Breast epithelium (tissue), 4 donors: ENCODE measurements around the gene PPP1R11. TPM values are rescaled to one million over a fixed set of nuclear protein-coding genes. Genes with fewer than 3 reads are reported as not detected.

Experiments
- DNase-seq, 2 donors: peaks; one replicate each; pipeline ENCODE4 v3.0.0-alpha.2; 2019; ENCODE audit warnings: low spot score in 2 of 2
- H3K27ac ChIP-seq, 2 donors: fragments of 200-600 bp; sonication (generic) in 1 of 2; one replicate each; pipeline ENCODE4 v1.5.1; 2016 to 2019; ENCODE audit warnings: mild to moderate bottlenecking in 1 of 2
- H3K27me3 ChIP-seq, 2 donors: fragments of 200-600 bp; sonication (generic) in 1 of 2; one replicate each; pipeline versions ENCODE4 v1.5.1 to v1.6.0; 2017 to 2019; ENCODE audit warnings: control low read depth in 1 of 2, mild to moderate bottlenecking in 1 of 2
- H3K36me3 ChIP-seq: fragments of 200-600 bp; one replicate; pipeline ENCODE4 v1.5.1; 2019
- H3K4me1 ChIP-seq, 2 donors: fragments of 200-600 bp; sonication (generic); one replicate each; pipeline ENCODE4 v1.5.1; 2016 to 2019; ENCODE audit warnings: control low read depth in 1 of 2
- H3K4me3 ChIP-seq, 3 donors: fragments of 200-600 bp; sonication (generic); 1 replicate in 2 of 3; 2 replicates in 1 of 3; pipeline ENCODE4 v1.5.1; 2016 to 2019; ENCODE audit warnings: mild to moderate bottlenecking in 3 of 3, moderate library complexity in 2 of 3
- H3K9me3 ChIP-seq, 2 donors: fragments of 200-600 bp; sonication (generic) in 1 of 2; one replicate each; pipeline ENCODE4 v1.5.1; 2016 to 2019; ENCODE audit warnings: control low read depth in 1 of 2
- CTCF ChIP-seq, 3 donors: fragments of 450-650 bp; IDR thresholded peaks; one replicate each; pipeline ENCODE4 v1.5.1; 2016 to 2017; ENCODE audit warnings: antibody characterized with exemption in 3 of 3, mild to moderate bottlenecking in 3 of 3, moderate library complexity in 3 of 3
- POLR2A ChIP-seq: fragments of 450-650 bp; IDR thresholded peaks from one replicate; pipeline ENCODE4 v1.6.1; 2016; ENCODE audit warnings: antibody characterized with exemption, mild to moderate bottlenecking, moderate library complexity
- POLR2AphosphoS5 ChIP-seq, 3 donors: sonication (generic); formaldehyde crosslinking; IDR thresholded peaks; one replicate each; pipeline ENCODE4 v1.6.1; 2017; ENCODE audit warnings: antibody characterized with exemption in 3 of 3
- intact Hi-C: fragments of 100-400 bp; cut with DNase I; formaldehyde crosslinking; loops from one replicate; pipeline ENCODE4 v1.15.1; 2023; ENCODE audit warnings: low total_unique reads
- total RNA-seq, 3 donors: library from RNA; depleted of rRNA; stranded (reverse); fragments of >200 nt; gene quantifications; one replicate each; pipeline ENCODE4 v1.1.0, GENCODE V29; 2016

The PPP1R11 gene
- total RNA-seq, 3 donors from 2014 or later: 28.2 to 43.5 (median 35.8) TPM

GRCh38 chr6:30101444-30102413 lies 34.7 kb downstream of the PPP1R11 start:
- intact Hi-C loops: no loop called here
- peaks cover 4 to 19% of the 10 kb centered on the region in 2 donors for H3K4me1 ChIP-seq
- TF ChIP-seq POLR2A: peak; percentile 47
- TF ChIP-seq POLR2AphosphoS5 (IDR thresholded peaks at IDR 0.05): peak in 2 of 3 donors; percentile 38 to 68
- no peak for TF ChIP-seq CTCF (IDR thresholded peaks at IDR 0.05)
- no peaks in the 10 kb centered on the region for H3K36me3 ChIP-seq
- peak overlapping the region; percentile 88 to 93 for H3K27ac ChIP-seq
- peak overlapping the region; percentile 39 to 68 (median 51) for H3K4me3 ChIP-seq
- peak; percentile 89 to 92 for DNase-seq
- H3K27me3 ChIP-seq: peaks cover 0 to 12% of the 10 kb centered on the region in 2 donors
- no peaks in the 10 kb centered on the region for H3K9me3 ChIP-seq

- H3K27ac ChIP-seq: peak overlapping the region; percentile 88 to 93
- no peaks in the 10 kb centered on the region for H3K9me3 ChIP-seq
- H3K36me3 ChIP-seq: no peaks in the 10 kb centered on the region
- TF ChIP-seq POLR2AphosphoS5 (IDR thresholded peaks at IDR 0.05): no peak
- TF ChIP-seq CTCF (IDR thresholded peaks at IDR 0.05): no peak
- no peak for TF ChIP-seq POLR2A
- peak in 1 of 2 donors; percentile 43 for DNase-seq
- intact Hi-C loops: no loop called here
- peaks cover 4 to 19% of the 10 kb centered on the region in 2 donors for H3K4me1 ChIP-seq
- peak overlapping the region; percentile 39 to 68 (median 51) for H3K4me3 ChIP-seq
- H3K27me3 ChIP-seq: peaks cover 0 to 13% of the 10 kb centered on the region in 2 donors
Observed at GRCh38 chr6:30102414-30102969, 35.5 kb downstream of the PPP1R11 start.

GRCh38 chr6:30102970-30103871 lies 36.2 kb downstream of the PPP1R11 start:
- intact Hi-C loops: no loop called here
- H3K27me3 ChIP-seq: peaks cover 0 to 16% of the 10 kb centered on the region in 2 donors
- peak overlapping the region; percentile 88 to 93 for H3K27ac ChIP-seq

GRCh38 chr6:30103872-30104179 lies 36.8 kb downstream of the PPP1R11 start:
- H3K27ac ChIP-seq: peak overlapping the region in 1 of 2 donors; percentile 88
- H3K9me3 ChIP-seq: no peaks in the 10 kb centered on the region
- DNase-seq: no peak
- peak overlapping the region; percentile 31 to 68 (median 48) for H3K4me3 ChIP-seq
- peaks cover 4 to 19% of the 10 kb centered on the region in 2 donors for H3K4me1 ChIP-seq
- H3K36me3 ChIP-seq: no peaks in the 10 kb centered on the region
- peaks cover 0 to 19% of the 10 kb centered on the region in 2 donors for H3K27me3 ChIP-seq
- intact Hi-C loops: no loop called here
- TF ChIP-seq POLR2AphosphoS5 (IDR thresholded peaks at IDR 0.05): no peak
- TF ChIP-seq POLR2A: no peak
- TF ChIP-seq CTCF (IDR thresholded peaks at IDR 0.05): no peak

More at GRCh38 chr6:30102970-30103871, 36.2 kb downstream of the PPP1R11 start:
- H3K9me3 ChIP-seq: no peaks in the 10 kb centered on the region
- DNase-seq: peak; percentile 86 to 90
- H3K36me3 ChIP-seq: no peaks in the 10 kb centered on the region
- H3K4me3 ChIP-seq: peak overlapping the region; percentile 31 to 68 (median 48)
- TF ChIP-seq POLR2AphosphoS5 (IDR thresholded peaks at IDR 0.05) (peak in 1 of 3 donors; percentile 47), CTCF (IDR thresholded peaks at IDR 0.05) (peak; percentile 84 to 96 (median 94)), POLR2A (no peak)
- H3K4me1 ChIP-seq: peaks cover 4 to 19% of the 10 kb centered on the region in 2 donors
